Panc1 (cell line): ENCODE measurements around the gene IFTAP. TPM values are rescaled to one million over a fixed set of nuclear protein-coding genes. Genes with fewer than 3 reads are reported as not detected.

ENCODE experiments used
- ATAC-seq: fragments of 200-7000 bp; cut with Tn5 transposase; 2 replicates; pipeline ENCODE4 v1.9.1; 2020; ENCODE audit warnings: mild to moderate bottlenecking, moderate library complexity
- BruUV-seq: library from RNA; stranded (reverse); fragments of 400-500 nt; replicated peaks from 2 replicates; lab custom pipeline; 2021; lab: Mats Ljungman, UMichigan
- CTCF ChIA-PET: fragments of 300-600 bp; sonication (Branson Sonifier 250); formaldehyde crosslinking; loops from one replicate; lab custom pipeline; 2022; ENCODE audit warnings: antibody characterized with exemption; lab: Charles Lee
- POLR2A ChIA-PET: fragments of 300-600 bp; sonication (Branson Sonifier 250); formaldehyde crosslinking; loops from one replicate; lab custom pipeline; 2022; ENCODE audit warnings: antibody characterized with exemption; lab: Charles Lee
- DNase-seq: peaks from one replicate; pipeline ENCODE4 v3.0.0-alpha.2; 2010; ENCODE audit warnings: low read depth, low spot score
- H3K27ac ChIP-seq: 2 replicates; pipeline ENCODE4 v1.5.1; 2011; ENCODE audit warnings: mild to moderate bottlenecking, low read length, inconsistent platforms
- H3K27me3 ChIP-seq: fragments of 200-500 bp; sonication (Bioruptor generic); 2 replicates; pipeline ENCODE4 v1.6.0; 2014; ENCODE audit warnings: low read length, inconsistent platforms; ENCODE audit not compliant: control insufficient read depth, insufficient read depth
- H3K36me3 ChIP-seq: fragments of 200-500 bp; sonication (Bioruptor generic); 2 replicates; pipeline ENCODE4 v1.5.1; 2014; ENCODE audit warnings: inconsistent platforms, mild to moderate bottlenecking, low read length, moderate library complexity; ENCODE audit not compliant: control insufficient read depth, insufficient read depth
- H3K4me1 ChIP-seq: 2 replicates; pipeline ENCODE4 v1.5.1; 2011; ENCODE audit warnings: inconsistent platforms, mild to moderate bottlenecking, low read length, moderate library complexity; ENCODE audit not compliant: control insufficient read depth, insufficient read depth
- H3K4me3 ChIP-seq, 2 experiments: 2 replicates each; pipeline ENCODE4 v1.5.1; 2011 to 2012; ENCODE audit warnings: low read depth in 2 of 2, low read length in 2 of 2, mild to moderate bottlenecking in 2 of 2, inconsistent platforms in 1 of 2, moderate library complexity in 1 of 2
- H3K9me3 ChIP-seq: fragments of 200-500 bp; sonication (Bioruptor generic); 2 replicates; pipeline ENCODE4 v1.5.1; 2014; ENCODE audit warnings: low read depth, mild to moderate bottlenecking, inconsistent platforms, low read length, moderate library complexity; ENCODE audit not compliant: control insufficient read depth, insufficient read depth
- POLR2AphosphoS5 ChIP-seq: IDR thresholded peaks from 2 replicates; pipeline ENCODE4 v1.6.1; 2012; ENCODE audit warnings: mild to moderate bottlenecking, low read depth, low read length, moderate library complexity
- SIN3A ChIP-seq: IDR thresholded peaks from 2 replicates; pipeline ENCODE4 v1.6.1; 2012; ENCODE audit warnings: low read depth, mild to moderate bottlenecking, low read length, moderate library complexity, borderline replicate concordance; ENCODE audit not compliant: insufficient read depth
- TCF7L2 ChIP-seq: IDR thresholded peaks from 2 replicates; pipeline ENCODE4 v1.6.1; 2011; ENCODE audit warnings: mild to moderate bottlenecking, low read depth, low read length, inconsistent platforms
- in situ Hi-C: cut with HindIII; loops from 2 replicates; pipeline ENCODE4 v1.10.0; 2016; ENCODE audit warnings: low sequenced_read_pairs, low pct_unique_long_range_greater_than_20kb
- intact Hi-C: fragments of 100-400 bp; cut with micrococcal nuclease; formaldehyde crosslinking; loops from one replicate; pipeline ENCODE4 v1.10.0; 2022; ENCODE audit not compliant: unreplicated experiment
- total RNA-seq: library from RNA; stranded (reverse); gene quantifications from one replicate; pipeline ENCODE4 v1.2.1, GENCODE V29; 2021; ENCODE audit not compliant: unreplicated experiment
- TF ChIP-seq, protein P1 (sequence below): fragments of 450-650 bp; IDR thresholded peaks from 2 replicates; pipeline ENCODE4 v1.5.1; 2017; ENCODE audit warnings: mild to moderate bottlenecking
- TF ChIP-seq, protein P2 (sequence below), 2 experiments: IDR thresholded peaks; 2 replicates each; pipeline ENCODE4 v1.6.1; 2011 to 2012; ENCODE audit warnings: low read depth in 2 of 2, control low read depth in 1 of 2, low read length in 1 of 2, mild to moderate bottlenecking in 1 of 2, moderate library complexity in 1 of 2; ENCODE audit not compliant: insufficient read depth in 1 of 2

IFTAP gene
- total RNA-seq, 1 experiment from 2014 or later: 18.2 TPM

DNA sequence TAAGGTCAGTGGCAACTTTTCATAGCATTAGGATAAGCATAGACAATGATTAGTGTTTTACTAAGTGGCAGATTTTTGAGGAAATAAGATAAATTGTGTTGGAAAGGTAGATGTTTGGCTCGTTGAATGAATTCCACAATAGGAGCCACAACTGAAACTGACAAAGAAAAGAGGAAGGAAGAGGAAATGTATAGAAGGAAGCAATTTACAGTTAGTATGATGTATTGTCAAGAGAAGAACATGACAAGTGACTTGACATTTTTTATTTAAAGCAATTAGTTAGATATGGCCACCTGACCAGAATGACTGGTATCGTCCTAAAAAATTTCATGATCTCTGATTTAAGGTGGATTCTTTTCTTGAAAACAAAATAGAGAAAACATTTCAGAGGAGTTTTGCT lies 6.9 kb downstream of the IFTAP start:
- no peak for ATAC-seq
- TF ChIP-seq SIN3A: no peak
- TF ChIP-seq, protein P1, sequence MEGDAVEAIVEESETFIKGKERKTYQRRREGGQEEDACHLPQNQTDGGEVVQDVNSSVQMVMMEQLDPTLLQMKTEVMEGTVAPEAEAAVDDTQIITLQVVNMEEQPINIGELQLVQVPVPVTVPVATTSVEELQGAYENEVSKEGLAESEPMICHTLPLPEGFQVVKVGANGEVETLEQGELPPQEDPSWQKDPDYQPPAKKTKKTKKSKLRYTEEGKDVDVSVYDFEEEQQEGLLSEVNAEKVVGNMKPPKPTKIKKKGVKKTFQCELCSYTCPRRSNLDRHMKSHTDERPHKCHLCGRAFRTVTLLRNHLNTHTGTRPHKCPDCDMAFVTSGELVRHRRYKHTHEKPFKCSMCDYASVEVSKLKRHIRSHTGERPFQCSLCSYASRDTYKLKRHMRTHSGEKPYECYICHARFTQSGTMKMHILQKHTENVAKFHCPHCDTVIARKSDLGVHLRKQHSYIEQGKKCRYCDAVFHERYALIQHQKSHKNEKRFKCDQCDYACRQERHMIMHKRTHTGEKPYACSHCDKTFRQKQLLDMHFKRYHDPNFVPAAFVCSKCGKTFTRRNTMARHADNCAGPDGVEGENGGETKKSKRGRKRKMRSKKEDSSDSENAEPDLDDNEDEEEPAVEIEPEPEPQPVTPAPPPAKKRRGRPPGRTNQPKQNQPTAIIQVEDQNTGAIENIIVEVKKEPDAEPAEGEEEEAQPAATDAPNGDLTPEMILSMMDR: no peak
- TF ChIP-seq, protein P2, sequence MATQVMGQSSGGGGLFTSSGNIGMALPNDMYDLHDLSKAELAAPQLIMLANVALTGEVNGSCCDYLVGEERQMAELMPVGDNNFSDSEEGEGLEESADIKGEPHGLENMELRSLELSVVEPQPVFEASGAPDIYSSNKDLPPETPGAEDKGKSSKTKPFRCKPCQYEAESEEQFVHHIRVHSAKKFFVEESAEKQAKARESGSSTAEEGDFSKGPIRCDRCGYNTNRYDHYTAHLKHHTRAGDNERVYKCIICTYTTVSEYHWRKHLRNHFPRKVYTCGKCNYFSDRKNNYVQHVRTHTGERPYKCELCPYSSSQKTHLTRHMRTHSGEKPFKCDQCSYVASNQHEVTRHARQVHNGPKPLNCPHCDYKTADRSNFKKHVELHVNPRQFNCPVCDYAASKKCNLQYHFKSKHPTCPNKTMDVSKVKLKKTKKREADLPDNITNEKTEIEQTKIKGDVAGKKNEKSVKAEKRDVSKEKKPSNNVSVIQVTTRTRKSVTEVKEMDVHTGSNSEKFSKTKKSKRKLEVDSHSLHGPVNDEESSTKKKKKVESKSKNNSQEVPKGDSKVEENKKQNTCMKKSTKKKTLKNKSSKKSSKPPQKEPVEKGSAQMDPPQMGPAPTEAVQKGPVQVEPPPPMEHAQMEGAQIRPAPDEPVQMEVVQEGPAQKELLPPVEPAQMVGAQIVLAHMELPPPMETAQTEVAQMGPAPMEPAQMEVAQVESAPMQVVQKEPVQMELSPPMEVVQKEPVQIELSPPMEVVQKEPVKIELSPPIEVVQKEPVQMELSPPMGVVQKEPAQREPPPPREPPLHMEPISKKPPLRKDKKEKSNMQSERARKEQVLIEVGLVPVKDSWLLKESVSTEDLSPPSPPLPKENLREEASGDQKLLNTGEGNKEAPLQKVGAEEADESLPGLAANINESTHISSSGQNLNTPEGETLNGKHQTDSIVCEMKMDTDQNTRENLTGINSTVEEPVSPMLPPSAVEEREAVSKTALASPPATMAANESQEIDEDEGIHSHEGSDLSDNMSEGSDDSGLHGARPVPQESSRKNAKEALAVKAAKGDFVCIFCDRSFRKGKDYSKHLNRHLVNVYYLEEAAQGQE (IDR thresholded peaks at IDR 0.05; ENCODE audit: insufficient read depth in 1 of 2, low read depth in 2 of 2, low read length in 1 of 2): no peak
- no peak for TF ChIP-seq POLR2AphosphoS5
- no peak for TF ChIP-seq TCF7L2
- H3K27me3 ChIP-seq: no peaks in the 10 kb centered on the region
- no TSS peak for BruUV-seq
- no peaks in the 10 kb centered on the region for H3K9me3 ChIP-seq
- no peak overlapping the region for H3K27ac ChIP-seq
- H3K36me3 ChIP-seq: no peaks in the 10 kb centered on the region
- no peak overlapping the region for H3K4me3 ChIP-seq
- H3K4me1 ChIP-seq: no peaks in the 10 kb centered on the region
- CTCF ChIA-PET: no interaction called here
- POLR2A ChIA-PET: no interaction called here
- in situ Hi-C loops: no loop called here
- DNase-seq: no peak
- intact Hi-C loops: no loop called here

DNA sequence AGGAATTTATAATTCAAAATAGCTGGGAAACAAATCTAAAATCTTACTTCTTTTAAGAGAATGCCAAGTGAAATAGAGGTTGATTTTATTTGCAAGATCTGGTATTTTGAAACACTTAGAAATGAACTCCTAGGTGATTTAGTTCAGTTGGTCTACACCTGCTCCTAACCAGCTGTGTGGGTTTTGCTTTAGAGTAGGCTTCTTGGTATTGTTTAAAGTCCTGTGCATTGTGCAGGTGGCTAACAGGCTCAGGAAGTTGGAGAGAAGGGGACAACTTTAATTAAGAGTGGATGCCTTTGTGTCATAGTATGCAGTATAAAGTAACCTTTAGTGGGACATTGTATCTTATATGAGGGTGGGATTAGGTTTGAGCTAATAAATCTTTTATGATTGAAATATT lies 7.8 kb downstream of the IFTAP start:
- no TSS peak for BruUV-seq
- CTCF ChIA-PET: no interaction called here
- TF ChIP-seq, protein P2 (IDR thresholded peaks at IDR 0.05; ENCODE audit: insufficient read depth in 1 of 2, low read depth in 2 of 2, low read length in 1 of 2): no peak
- TF ChIP-seq SIN3A (no peak), POLR2AphosphoS5 (no peak), TCF7L2 (no peak)
- TF ChIP-seq, protein P1: no peak
- H3K36me3 ChIP-seq: no peaks in the 10 kb centered on the region
- intact Hi-C loops: no loop called here
- DNase-seq (no peak), ATAC-seq (no peak)
- no peaks in the 10 kb centered on the region for H3K27me3 ChIP-seq
- POLR2A ChIA-PET: no interaction called here
- in situ Hi-C loops: no loop called here
- H3K27ac ChIP-seq: no peak overlapping the region; the same call in 1 of the 2 replicates
- no peaks in the 10 kb centered on the region for H3K9me3 ChIP-seq
- H3K4me3 ChIP-seq: no peak overlapping the region
- H3K4me1 ChIP-seq: no peaks in the 10 kb centered on the region
